GM19035 (cell line): Measurements from ENCODE around the gene PDE8B.

Experiments
- ATAC-seq: cut with Tn5 transposase; IDR thresholded peaks from one replicate; pipeline ENCODE4 v1.9.1; 2021; ENCODE audit not compliant: unreplicated experiment

The PDE8B gene

DNA sequence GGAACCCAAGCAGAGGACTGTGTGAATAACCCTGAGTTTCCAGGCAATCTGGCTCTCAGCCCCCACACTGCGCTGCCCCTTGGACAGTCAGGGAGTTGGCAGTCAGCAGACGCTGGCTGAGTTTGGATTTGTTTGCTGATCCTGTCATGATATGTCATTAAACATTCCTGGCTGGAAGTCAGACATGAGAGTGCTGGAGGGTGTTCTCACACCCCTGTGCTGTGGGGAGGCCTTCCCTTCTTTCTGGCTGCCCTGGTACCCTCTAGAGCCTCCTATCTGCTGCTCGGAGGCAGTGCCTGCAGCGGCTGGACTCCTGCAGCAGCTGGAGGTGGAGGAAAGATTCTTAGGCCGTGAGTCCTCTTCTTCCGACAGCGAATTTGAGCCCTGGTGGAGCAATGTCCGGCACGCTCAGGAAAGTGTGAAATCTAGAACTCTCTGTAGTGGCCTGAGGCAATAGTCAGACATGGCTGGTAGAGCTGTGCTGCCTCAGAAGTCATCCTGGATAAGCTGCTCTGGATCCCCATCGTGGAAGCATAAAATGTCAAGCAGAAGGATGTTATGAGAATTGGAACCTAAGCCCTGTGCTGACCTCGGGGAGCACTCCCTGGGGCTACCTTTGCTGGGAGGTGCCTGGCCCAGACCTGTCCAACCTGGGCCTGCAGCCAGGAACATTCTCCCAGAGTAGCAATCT is 72.0 kb downstream of the PDE8B start:
- ATAC-seq: no peak

DNA sequence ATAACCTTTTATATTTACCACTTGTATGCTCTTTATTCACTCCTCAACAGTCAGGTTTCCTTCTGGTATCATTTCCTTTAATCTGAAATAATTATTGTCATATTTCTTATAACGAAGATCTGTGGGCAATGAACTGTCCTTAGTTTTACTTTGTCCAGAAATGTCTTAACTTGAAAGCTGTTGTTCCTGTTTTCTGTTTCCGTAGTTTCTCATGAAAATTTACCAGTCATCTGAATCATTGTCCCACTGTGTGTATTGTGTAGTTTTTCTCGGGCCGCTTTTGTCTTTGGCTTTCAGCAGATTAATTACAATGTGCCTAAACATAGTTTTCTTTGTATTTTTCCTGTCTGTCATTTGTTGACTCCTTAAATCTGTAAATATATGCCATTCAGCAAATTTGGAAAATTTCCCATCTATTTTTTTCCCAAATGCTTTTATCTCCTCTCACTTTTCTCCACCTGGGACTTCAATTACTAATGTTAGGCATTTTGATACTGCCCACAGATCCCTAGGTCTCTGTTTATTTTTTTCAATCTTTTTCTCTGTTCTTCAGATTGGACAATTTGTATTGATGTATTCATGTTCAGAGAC is 74.9 kb downstream of the PDE8B start:
- no peak for ATAC-seq

DNA sequence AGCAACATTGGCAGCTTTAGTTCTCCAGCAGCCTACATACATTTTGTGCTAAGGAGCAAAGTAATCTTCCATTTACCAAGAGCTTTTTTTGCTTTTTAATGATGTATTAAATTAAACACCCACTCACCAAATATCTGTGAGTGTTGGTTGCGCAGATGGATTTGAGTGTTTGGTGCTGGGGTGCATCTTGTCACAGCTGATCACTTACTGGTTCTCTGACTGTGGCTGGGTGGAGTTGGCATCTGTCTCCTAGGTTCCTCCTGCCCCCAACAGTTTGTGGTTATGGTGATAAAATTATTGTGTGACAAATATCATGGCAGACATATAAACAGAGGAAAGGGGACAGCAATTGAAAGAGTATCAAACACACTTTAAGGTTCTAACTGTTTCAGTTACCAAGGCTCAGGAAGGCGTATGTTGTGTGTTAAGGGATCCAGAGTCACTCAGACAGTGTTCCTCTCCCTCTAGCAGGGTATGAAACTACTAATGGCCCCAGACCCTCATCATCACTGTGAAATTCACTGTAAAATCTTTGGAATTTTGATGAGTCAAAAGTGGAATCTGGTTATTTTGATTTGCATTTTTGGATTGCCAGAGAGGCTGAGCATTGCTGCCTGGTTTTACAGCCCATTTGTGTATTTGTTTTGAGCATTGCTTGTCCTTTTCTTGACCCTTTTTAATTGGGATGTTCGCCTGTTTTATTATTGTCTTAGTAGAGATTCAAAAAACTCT is 81.7 kb downstream of the PDE8B start:
- no peak for ATAC-seq

- no peak for ATAC-seq
Measured at GRCh38 chr5:77294185-77294584, 83.7 kb downstream of the PDE8B start.

DNA sequence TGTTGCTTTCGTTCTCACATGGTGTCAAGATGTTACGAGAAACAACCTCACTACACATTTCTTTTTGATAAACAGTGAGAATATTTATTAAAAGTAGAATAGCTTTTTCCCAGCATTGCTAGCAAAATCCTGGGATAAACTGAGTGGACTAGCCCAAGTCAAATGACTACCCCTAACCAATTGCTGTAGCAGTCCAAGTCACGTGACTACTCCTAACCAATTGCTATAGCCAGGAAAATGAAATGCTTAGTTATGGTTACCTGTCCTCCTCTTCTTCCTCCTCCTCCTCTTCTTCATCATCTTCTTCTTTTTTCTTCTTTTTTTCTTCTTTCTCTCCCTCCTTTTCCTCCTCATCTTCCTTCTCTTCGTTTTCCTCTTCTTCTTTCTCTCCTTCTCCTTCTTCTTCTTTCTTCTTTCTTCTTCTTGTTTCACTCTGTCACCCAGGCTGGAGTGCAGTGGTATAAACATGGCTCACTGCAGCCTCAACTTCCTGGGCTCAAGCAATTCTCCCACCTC is 85.4 kb downstream of the PDE8B start:
- ATAC-seq: no peak

GRCh38 chr5:77298146-77298545 is 87.7 kb downstream of the PDE8B start:
- no peak for ATAC-seq

- ATAC-seq: no peak
Measured at GRCh38 chr5:77300451-77300850, 90.0 kb downstream of the PDE8B start.

GRCh38 chr5:77301447-77301883 is 91.0 kb downstream of the PDE8B start:
- ATAC-seq: no peak

DNA sequence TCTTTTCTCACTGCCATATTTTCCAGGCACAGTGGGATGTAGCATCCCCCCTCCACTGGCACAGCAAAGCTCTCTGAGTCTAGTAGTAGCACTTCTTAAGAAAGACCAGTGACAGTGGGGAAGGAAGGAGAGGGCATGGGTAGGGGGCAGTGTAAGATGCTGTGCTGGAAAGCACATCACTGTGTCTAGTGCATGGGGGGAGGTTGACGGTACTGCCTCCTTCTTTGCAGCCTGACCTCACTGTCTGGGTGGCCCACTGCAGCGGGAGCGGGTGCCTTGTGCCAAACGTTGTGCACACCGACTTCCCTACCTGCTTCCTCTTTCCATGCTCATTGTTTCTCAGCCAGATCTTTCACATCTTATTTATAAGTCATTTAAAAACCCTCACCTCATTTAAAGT is 91.8 kb downstream of the PDE8B start:
- ATAC-seq: no peak

DNA sequence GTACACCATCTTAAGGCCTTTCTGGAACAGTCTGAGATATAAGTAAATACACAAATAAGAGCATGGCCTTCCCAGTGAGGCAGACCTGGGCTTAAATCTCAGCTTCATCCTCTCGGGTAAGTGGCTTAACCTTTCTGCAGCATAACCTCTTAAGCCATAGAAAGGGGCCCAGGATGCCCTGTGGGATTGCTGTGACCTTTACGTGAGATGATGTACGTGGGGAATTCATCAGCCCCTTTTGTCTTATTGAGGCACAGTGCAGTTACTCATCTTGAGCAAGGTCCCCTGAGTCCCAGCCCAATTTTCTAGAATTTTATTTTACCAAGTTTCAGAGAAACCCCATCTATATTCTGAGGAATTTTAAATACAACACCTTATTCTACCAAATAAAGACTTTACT is 92.2 kb downstream of the PDE8B start:
- ATAC-seq: no peak

DNA sequence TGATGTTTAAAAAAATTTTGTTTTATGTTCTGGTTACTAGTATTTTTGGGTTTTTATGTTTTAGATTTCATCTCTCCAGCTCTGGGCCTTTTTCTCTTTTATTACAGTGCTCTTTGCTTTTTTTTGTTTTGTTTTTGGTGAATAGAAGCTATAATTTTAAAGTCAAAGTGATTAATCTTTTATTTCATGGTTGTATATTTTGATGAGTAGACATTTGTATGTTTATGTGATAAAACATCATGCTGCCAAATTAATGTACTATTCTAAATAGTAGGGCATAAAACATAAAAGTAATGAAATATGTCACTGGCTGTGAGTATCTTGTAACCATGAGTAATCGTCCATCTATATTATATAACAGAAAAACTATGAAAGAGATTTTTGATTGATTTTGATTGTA is 93.9 kb downstream of the PDE8B start:
- ATAC-seq: no peak

- ATAC-seq: no peak
Measured at GRCh38 chr5:77305222-77305846, 94.9 kb downstream of the PDE8B start.

- no peak for ATAC-seq
Measured at GRCh38 chr5:77305956-77306355, 95.5 kb downstream of the PDE8B start.

GRCh38 chr5:77306531-77306930 is 96.1 kb downstream of the PDE8B start:
- ATAC-seq: no peak

- no peak for ATAC-seq
Measured at GRCh38 chr5:77308154-77308960, 97.9 kb downstream of the PDE8B start.

DNA sequence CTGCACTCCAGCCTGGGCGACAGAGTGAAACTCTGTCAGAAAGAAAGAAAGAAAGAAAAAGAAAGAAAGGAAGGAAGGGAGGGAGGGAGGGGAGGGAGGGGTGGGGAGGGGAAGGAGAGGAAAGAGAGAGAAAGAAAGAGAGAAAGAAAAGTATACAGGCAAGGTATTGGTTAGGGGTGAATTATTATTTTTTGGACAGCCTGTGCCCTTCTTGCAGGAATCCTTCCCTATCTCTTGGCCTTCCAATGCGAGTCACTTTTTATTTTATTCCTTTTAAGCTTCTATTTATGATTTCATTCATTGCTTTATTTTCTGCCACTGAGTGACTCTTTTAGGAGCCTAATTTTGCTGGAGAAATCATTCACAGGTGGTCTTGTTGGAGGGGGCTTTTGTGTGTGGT is 98.7 kb downstream of the PDE8B start:
- ATAC-seq: no peak

GRCh38 chr5:77310494-77311213 is 100.2 kb downstream of the PDE8B start:
- no peak for ATAC-seq

DNA sequence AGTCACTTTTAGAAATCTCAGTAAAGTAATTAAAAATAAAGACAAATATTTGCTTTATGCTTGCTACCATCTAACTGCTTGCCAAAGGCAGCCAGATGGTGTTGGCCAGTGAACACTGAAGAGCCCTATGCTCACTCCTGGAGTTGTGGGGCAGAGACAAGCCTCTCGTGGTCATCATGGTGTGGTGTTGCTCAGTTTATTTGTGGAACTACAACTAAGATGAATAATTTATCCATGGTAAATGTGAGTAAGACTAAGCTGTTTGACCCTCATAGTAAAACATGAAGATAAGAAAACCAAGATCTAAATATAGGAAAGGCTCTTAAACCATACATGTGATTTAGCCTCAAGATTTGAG is 100.7 kb downstream of the PDE8B start:
- ATAC-seq: no peak

GRCh38 chr5:77312413-77312812 is 101.9 kb downstream of the PDE8B start:
- ATAC-seq: no peak
